ENCODE data around the gene HDAC4. TPM values are rescaled to one million over a fixed set of nuclear protein-coding genes. Genes with fewer than 3 reads are reported as not detected.

HDAC4 gene
- polyA plus RNA-seq, 2 of the 4 experiments (the other 2 are of a cell fraction), result 8.6 to 10.4 TPM

- no peak for TF ChIP-seq PHF8 (IDR thresholded peaks at IDR 0.05; ENCODE audit: borderline replicate concordance, low read depth)
- no peak for TF ChIP-seq HOXB13 (CRISPR knock-in tag; IDR thresholded peaks at IDR 0.05; ENCODE audit: low read depth)
- TF ChIP-seq SMC3 (IDR thresholded peaks at IDR 0.05), result no peak
- TF ChIP-seq USF2 (IDR thresholded peaks at IDR 0.05), result no peak
- no peak for TF ChIP-seq NR3C1 (IDR thresholded peaks at IDR 0.05)
- no peaks in the 10 kb centered on the region for H3K9me3 ChIP-seq
- no peak for FAIRE-seq
- H3K4me1 ChIP-seq, result 0 out of 3 replicates have a peak, but pooled peaks cover 3% of the 10 kb centered on the region
- no peak overlapping the region for H3K27ac ChIP-seq
- POLR2A ChIA-PET, result no interaction called here
- H3K4me3 ChIP-seq, result no peak overlapping the region
- DNase-seq (ENCODE audit: low read depth in 1 of 2, low spot score in 1 of 2), result no peak
- no peak overlapping the region for H3K4me2 ChIP-seq
- ATAC-seq, result no peak
- WGBS (ENCODE audit: missing lambda C conversion rate), result 82% methylated on average over 13 of the region's 15 CpGs
- CTCF ChIA-PET, result interaction anchor here (0.9 to 1.7 kb wide), 2 partner anchors 8 to 899 kb away, joined by 3 to 5 read pairs; no protein-coding TSS in a partner anchor
These were observed 360.6 kb downstream of the HDAC4 start for GRCh38 chr2:239040152-239040761.

GRCh38 chr2:239039479-239039861 lies 361.4 kb downstream of the HDAC4 start:
- ATAC-seq (no peak), FAIRE-seq (no peak), DNase-seq (ENCODE audit: low read depth in 1 of 2, low spot score in 1 of 2) (no peak)
- ChIA-PET POLR2A (no interaction called here), CTCF (interaction anchor here (0.9 to 1.7 kb wide), 2 partner anchors 8 to 900 kb away, joined by 3 to 5 read pairs; no protein-coding TSS in a partner anchor)
- Histone ChIP-seq H3K27ac (no peak overlapping the region), H3K4me1 (0 out of 3 replicates have a peak, but pooled peaks cover 3% of the 10 kb centered on the region), H3K4me3 (no peak overlapping the region), H3K4me2 (no peak overlapping the region), H3K9me3 (no peaks in the 10 kb centered on the region)
- 90% methylated on average over 9 of the region's 11 CpGs for WGBS (ENCODE audit: missing lambda C conversion rate)
- TF ChIP-seq ZC3H11A (IDR thresholded peaks at IDR 0.05) (no peak), MAZ (IDR thresholded peaks at IDR 0.05; ENCODE audit: borderline replicate concordance, low read depth, low read length) (no peak), FOXS1 (CRISPR knock-in tag; IDR thresholded peaks at IDR 0.05) (no peak), RARB (CRISPR knock-in tag; IDR thresholded peaks at IDR 0.05) (no peak), CHD2 (IDR thresholded peaks at IDR 0.05; ENCODE audit: low read length, partially characterized antibody) (no peak), POLR2A (IDR thresholded peaks at IDR 0.05; ENCODE audit: low read length) (no peak), MAFK (IDR thresholded peaks at IDR 0.05; ENCODE audit: partially characterized antibody) (no peak), HES2 (IDR thresholded peaks at IDR 0.05) (no peak), RCOR1 (IDR thresholded peaks at IDR 0.05; ENCODE audit: low read depth, low read length) (no peak), GATA3 (IDR thresholded peaks at IDR 0.05; ENCODE audit: borderline replicate concordance) (no peak), JUN (IDR thresholded peaks at IDR 0.05) (no peak), NPAS2 (CRISPR knock-in tag; IDR thresholded peaks at IDR 0.05; ENCODE audit: borderline replicate concordance) (no peak), BCL3 (IDR thresholded peaks at IDR 0.05) (no peak), KDM5A (IDR thresholded peaks at IDR 0.05) (no peak), E2F6 (IDR thresholded peaks at IDR 0.05; ENCODE audit: borderline replicate concordance, low read depth) (no peak), SMC3 (IDR thresholded peaks at IDR 0.05) (no peak), HEYL (CRISPR knock-in tag; IDR thresholded peaks at IDR 0.05) (no peak), SREBF2 (IDR thresholded peaks at IDR 0.05) (no peak), TFCP2L1 (CRISPR knock-in tag; IDR thresholded peaks at IDR 0.05) (no peak)
- TF ChIP-seq, protein P1, sequence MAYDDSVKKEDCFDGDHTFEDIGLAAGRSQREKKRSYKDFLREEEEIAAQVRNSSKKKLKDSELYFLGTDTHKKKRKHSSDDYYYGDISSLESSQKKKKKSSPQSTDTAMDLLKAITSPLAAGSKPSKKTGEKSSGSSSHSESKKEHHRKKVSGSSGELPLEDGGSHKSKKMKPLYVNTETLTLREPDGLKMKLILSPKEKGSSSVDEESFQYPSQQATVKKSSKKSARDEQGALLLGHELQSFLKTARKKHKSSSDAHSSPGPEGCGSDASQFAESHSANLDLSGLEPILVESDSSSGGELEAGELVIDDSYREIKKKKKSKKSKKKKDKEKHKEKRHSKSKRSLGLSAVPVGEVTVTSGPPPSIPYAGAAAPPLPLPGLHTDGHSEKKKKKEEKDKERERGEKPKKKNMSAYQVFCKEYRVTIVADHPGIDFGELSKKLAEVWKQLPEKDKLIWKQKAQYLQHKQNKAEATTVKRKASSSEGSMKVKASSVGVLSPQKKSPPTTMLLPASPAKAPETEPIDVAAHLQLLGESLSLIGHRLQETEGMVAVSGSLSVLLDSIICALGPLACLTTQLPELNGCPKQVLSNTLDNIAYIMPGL (CRISPR knock-in tag; IDR thresholded peaks at IDR 0.05; ENCODE audit: borderline replicate concordance), result no peak

All from A549 (cell line).